Measurements from ENCODE around the gene PLA2G2D. TPM values are rescaled to one million over a fixed set of nuclear protein-coding genes. Genes with fewer than 3 reads are reported as not detected.

The PLA2G2D gene
- total and polyA plus RNA-seq, 2 of the 8 experiments (the other 6 are each of a cell fraction or from before 2014, with no cell fraction given), result not detected

- no peaks in the 10 kb centered on the region for H3K36me3 ChIP-seq (ENCODE audit: control insufficient read depth in 2 of 4, insufficient read depth in 4 of 4, low read length in 3 of 4)
- H2BK20ac ChIP-seq (ENCODE audit: low read length), result no peak overlapping the region
- H4K20me1 ChIP-seq (replicated peaks in 1 of 2; ENCODE audit: control insufficient read depth in 1 of 2, insufficient read depth in 2 of 2, low read length in 2 of 2), result no peaks in the 10 kb centered on the region
- H3K4ac ChIP-seq (replicated peaks; ENCODE audit: insufficient read length, low read depth, low read length), result no peak overlapping the region
- no peak overlapping the region for H4K5ac ChIP-seq (ENCODE audit: insufficient read length, low read depth, low read length)
- H2BK120ac ChIP-seq (replicated peaks; ENCODE audit: low read depth, low read length), result no peak overlapping the region
- FAIRE-seq (no peak), DNase-seq (ENCODE audit: low read depth in 1 of 2, low spot score in 2 of 2) (no peak)
- H2AK5ac ChIP-seq (ENCODE audit: low read depth, low read length), result no peak overlapping the region
- peak overlapping the region; percentile 56 for H4K91ac ChIP-seq (replicated peaks; ENCODE audit: insufficient read length, low read length)
- H2BK12ac ChIP-seq (ENCODE audit: low read depth, low read length), result no peak overlapping the region
- no peaks in the 10 kb centered on the region for H3K23me2 ChIP-seq (ENCODE audit: low read depth, low read length)
- ChIA-PET POLR2A (ENCODE audit: partially characterized antibody) (no interaction called here), CTCF (ENCODE audit: partially characterized antibody) (interaction anchor here (0.6 to 3.9 kb wide), 10 partner anchors 9 to 465 kb away, joined by 3 to 14 read pairs (median 3); no protein-coding TSS in a partner anchor)
- H2AFZ ChIP-seq (ENCODE audit: low read length), result no peak overlapping the region
- H3K4me2 ChIP-seq (ENCODE audit: insufficient read depth in 1 of 2, low read depth in 2 of 2, low read length in 2 of 2), result no peak overlapping the region
- no peak overlapping the region for H3K9ac ChIP-seq (replicated peaks in 1 of 4; ENCODE audit: extremely low read depth in 1 of 4, low read depth in 3 of 4, low read length in 3 of 4)
- no peaks in the 10 kb centered on the region for H3K79me2 ChIP-seq (ENCODE audit: control insufficient read depth in 1 of 2, insufficient read depth in 2 of 2, low read length in 2 of 2)
- TF ChIP-seq BACH1 (IDR thresholded peaks at IDR 0.05; ENCODE audit: low read length) (no peak), POU5F1 (IDR thresholded peaks at IDR 0.05; ENCODE audit: low read depth, low read length) (no peak), SP1 (IDR thresholded peaks at IDR 0.05; ENCODE audit: low read depth, low read length) (no peak), CHD2 (IDR thresholded peaks at IDR 0.05; ENCODE audit: low read length) (no peak), BCL11A (IDR thresholded peaks at IDR 0.05; ENCODE audit: low read depth in 2 of 2, low read length in 2 of 2) (no peak), CTCF (IDR thresholded peaks at IDR 0.05; ENCODE audit: control extremely low read depth in 1 of 3, insufficient read depth in 1 of 3, low read depth in 1 of 3, low read length in 3 of 3) (no peak)
- peaks cover 2 to 5% (median 3%) of the 10 kb centered on the region in 4 experiments; a peak in 4 of 7 replicates for H3K4me1 ChIP-seq (replicated peaks in 1 of 4; ENCODE audit: control insufficient read depth in 3 of 4, insufficient read depth in 4 of 4, low read length in 3 of 4)
- no peak overlapping the region for H4K8ac ChIP-seq (ENCODE audit: extremely low read depth, insufficient read depth, low read length)
- no peak overlapping the region for H3K27ac ChIP-seq (ENCODE audit: low read depth, low read length)
- H3K79me1 ChIP-seq (ENCODE audit: low read depth, low read length), result no peaks in the 10 kb centered on the region
- H2BK15ac ChIP-seq (ENCODE audit: low read length), result no peak overlapping the region
- no peak overlapping the region for H3K14ac ChIP-seq (ENCODE audit: insufficient read length)
- no peak overlapping the region for H3K56ac ChIP-seq (replicated peaks; ENCODE audit: insufficient read length, low read depth, low read length)
- H2BK5ac ChIP-seq (ENCODE audit: low read depth, low read length), result no peak overlapping the region
- H3K18ac ChIP-seq (ENCODE audit: extremely low read depth, low read length), result no peak overlapping the region
- no peak overlapping the region for H3K4me3 ChIP-seq (ENCODE audit: extremely low read depth in 1 of 4, insufficient read depth in 2 of 4, low read depth in 3 of 4, low read length in 4 of 4)
- H3K27me3 ChIP-seq (replicated peaks in 1 of 4; ENCODE audit: control insufficient read depth in 3 of 4, extremely low read depth in 1 of 4, insufficient read depth in 3 of 4, low read length in 3 of 4), result no peaks in the 10 kb centered on the region
- WGBS, 2 experiments (ENCODE audit: extremely low coverage in 1 of 2, insufficient coverage in 1 of 2, insufficient read length in 1 of 2, insufficient replicate concordance in 2 of 2, low coverage in 1 of 2, low lambda C conversion rate in 2 of 2, missing lambda C conversion rate in 1 of 2), result 92% methylated on average over 12 of the region's 12 CpGs; no CpG with 5 or more reads in 1 of the 2 experiments
- no peak overlapping the region for H3K23ac ChIP-seq (ENCODE audit: insufficient read length)
- H3K9me3 ChIP-seq (ENCODE audit: insufficient read depth in 2 of 2, low read depth in 1 of 2, low read length in 1 of 2), result no peaks in the 10 kb centered on the region; a peak in 2 of 4 replicates
Measured at GRCh38 chr1:20110679-20111078, 8.7 kb downstream of the PLA2G2D start.
